Nephron (organoid): ENCODE data around the gene BRME1.

Source experiments
- H3K27ac Mint-ChIP-seq, 3 experiments: 2 replicates each; pipeline ENCODE4 v1.8.0; 2020; ENCODE audit warnings: mixed read lengths in 3 of 3, mild to moderate bottlenecking in 2 of 3, moderate library complexity in 1 of 3
- H3K27me3 Mint-ChIP-seq: 2 replicates; pipeline ENCODE4 v1.8.0; 2021; ENCODE audit warnings: low read depth, mild to moderate bottlenecking, moderate library complexity, mixed read lengths
- H3K36me3 Mint-ChIP-seq: 2 replicates; pipeline ENCODE4 v1.8.0; 2020; ENCODE audit warnings: low read depth, mixed read lengths
- H3K4me1 Mint-ChIP-seq: 2 replicates; pipeline ENCODE4 v1.8.0; 2020; ENCODE audit warnings: mixed read lengths
- H3K4me3 Mint-ChIP-seq, 3 experiments: 2 replicates each; pipeline ENCODE4 v1.8.0; 2020; ENCODE audit warnings: mild to moderate bottlenecking in 3 of 3, mixed read lengths in 3 of 3, moderate library complexity in 2 of 3
- H3K9me3 Mint-ChIP-seq: 2 replicates; pipeline ENCODE4 v1.8.0; 2020; ENCODE audit warnings: mixed read lengths
- TF ChIP-seq, protein P1 (sequence below), 3 experiments: fragments of 200-600 bp; sonication (generic); IDR thresholded peaks; one replicate each; pipeline ENCODE4 v1.5.0; 2021; ENCODE audit warnings: antibody characterized with exemption in 3 of 3; ENCODE audit not compliant: unreplicated experiment in 3 of 3

Gene BRME1

DNA sequence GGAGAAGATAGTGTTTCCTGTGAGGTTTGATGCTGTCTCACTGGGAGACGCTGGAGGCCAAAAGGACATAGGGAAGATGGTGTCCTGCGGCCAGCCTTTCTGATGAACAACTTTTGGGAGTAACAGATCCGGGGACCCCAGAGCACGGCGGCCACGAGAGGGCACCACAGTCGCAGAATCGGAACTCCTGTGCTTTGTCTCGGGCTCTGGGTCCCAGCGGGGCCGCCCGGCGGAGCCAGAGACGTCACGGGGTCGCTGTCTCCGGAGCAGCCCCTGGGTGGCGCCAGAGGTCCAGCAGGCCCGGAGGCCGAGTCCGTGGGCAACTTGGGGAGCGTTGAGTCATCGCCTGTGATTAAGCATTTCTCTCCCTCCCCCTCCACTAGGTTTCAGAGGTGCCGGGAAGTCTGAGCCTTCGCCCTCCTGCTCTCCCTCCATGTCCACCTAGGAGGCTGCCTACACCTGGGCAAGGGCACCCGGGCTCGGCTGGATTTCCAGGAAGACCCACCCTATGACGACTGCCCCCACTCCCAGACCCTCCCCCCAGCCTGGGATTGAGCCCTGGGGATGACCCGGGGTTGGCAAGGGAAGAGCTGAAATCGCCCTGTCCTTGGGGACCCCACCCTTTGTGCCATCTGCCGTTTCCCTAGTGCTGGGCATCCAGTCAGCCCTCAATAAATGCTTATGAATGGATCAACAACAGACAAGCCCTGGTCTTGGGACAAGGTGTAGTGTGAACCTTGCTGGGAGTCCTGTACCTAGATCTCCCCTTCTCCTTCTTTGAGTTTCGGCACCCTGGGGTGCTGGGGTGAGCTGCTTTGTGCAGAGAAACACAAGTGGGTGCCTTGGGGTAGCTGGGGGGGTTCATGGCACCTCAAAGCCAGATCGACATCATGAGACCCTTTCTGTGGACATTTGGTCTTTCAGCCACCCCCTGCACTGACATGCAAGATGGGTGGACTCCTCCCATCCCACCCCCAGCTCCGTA, 25.6 kb downstream of the BRME1 start:
- Mint-ChIP-seq H3K4me1 (peaks cover 34% of the 10 kb centered on the region), H3K36me3 (no peaks in the 10 kb centered on the region), H3K27ac (peak overlapping the region; percentile 95 to 98 (median 95)), H3K9me3 (no peaks in the 10 kb centered on the region), H3K4me3 (peak overlapping the region; percentile 37 to 56 (median 39)), H3K27me3 (no peaks in the 10 kb centered on the region)
- TF ChIP-seq, protein P1, sequence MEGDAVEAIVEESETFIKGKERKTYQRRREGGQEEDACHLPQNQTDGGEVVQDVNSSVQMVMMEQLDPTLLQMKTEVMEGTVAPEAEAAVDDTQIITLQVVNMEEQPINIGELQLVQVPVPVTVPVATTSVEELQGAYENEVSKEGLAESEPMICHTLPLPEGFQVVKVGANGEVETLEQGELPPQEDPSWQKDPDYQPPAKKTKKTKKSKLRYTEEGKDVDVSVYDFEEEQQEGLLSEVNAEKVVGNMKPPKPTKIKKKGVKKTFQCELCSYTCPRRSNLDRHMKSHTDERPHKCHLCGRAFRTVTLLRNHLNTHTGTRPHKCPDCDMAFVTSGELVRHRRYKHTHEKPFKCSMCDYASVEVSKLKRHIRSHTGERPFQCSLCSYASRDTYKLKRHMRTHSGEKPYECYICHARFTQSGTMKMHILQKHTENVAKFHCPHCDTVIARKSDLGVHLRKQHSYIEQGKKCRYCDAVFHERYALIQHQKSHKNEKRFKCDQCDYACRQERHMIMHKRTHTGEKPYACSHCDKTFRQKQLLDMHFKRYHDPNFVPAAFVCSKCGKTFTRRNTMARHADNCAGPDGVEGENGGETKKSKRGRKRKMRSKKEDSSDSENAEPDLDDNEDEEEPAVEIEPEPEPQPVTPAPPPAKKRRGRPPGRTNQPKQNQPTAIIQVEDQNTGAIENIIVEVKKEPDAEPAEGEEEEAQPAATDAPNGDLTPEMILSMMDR (IDR thresholded peaks at IDR 0.05; ENCODE audit: unreplicated experiment in 3 of 3): peak; percentile 97 to 99 (median 98)

DNA sequence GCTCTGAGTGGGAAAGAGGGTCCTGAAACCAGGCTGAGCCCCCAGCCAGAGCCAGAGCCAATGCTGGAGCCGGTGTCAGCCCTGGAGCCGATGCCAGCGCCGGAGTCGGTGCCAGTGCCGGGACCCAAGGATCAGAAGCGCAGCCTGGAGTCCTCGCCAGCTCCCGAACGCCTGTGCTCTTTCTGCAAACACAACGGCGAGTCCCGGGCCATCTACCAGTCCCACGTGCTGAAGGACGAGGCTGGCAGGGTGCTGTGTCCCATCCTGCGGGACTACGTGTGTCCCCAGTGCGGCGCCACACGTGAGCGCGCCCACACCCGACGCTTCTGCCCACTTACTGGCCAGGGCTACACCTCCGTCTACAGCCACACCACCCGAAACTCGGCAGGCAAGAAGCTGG, 28.6 kb downstream of the BRME1 start:
- H3K4me3 Mint-ChIP-seq: no peak overlapping the region
- H3K36me3 Mint-ChIP-seq: no peaks in the 10 kb centered on the region
- H3K27me3 Mint-ChIP-seq: no peaks in the 10 kb centered on the region
- H3K9me3 Mint-ChIP-seq: no peaks in the 10 kb centered on the region
- TF ChIP-seq, protein P1 (IDR thresholded peaks at IDR 0.05; ENCODE audit: unreplicated experiment in 3 of 3): no peak
- H3K27ac Mint-ChIP-seq: no peak overlapping the region
- H3K4me1 Mint-ChIP-seq: peaks cover 36% of the 10 kb centered on the region

DNA sequence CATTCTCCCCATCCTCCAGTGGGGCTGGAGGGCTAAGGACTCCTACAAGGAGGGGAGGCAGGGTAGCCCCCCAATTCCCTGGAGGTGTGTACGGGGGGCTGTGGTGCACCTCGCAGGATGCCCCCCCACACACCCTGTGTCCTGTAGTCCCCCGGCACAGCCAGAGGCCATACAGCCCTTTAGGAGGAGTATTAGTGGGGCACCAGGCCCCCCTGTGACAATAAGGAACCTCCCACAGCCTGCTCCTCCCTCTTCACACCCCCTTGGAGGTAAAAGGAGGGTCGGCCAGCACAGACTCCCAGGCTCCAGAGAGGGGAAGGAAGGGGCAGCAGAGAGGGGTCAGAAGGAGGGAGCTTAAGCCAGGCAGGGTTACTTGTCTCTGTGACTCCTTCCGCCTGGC, 29.1 kb downstream of the BRME1 start, which contains the start of gene NANOS3:
TSS of gene NANOS3 (plus strand) at position 301 of the 400 bp plus-strand sequence. CDS start 115 bp downstream, outside the sequence.
- TF ChIP-seq, protein P1 (IDR thresholded peaks at IDR 0.05; ENCODE audit: unreplicated experiment in 3 of 3): no peak
- Mint-ChIP-seq H3K36me3 (no peaks in the 10 kb centered on the region), H3K27ac (no peak within 1 kb of the TSS), H3K4me3 (no peak within 1 kb of the TSS), H3K9me3 (no peaks in the 10 kb centered on the region), H3K4me1 (peaks cover 32% of the 10 kb centered on the region), H3K27me3 (no peaks in the 10 kb centered on the region)

DNA sequence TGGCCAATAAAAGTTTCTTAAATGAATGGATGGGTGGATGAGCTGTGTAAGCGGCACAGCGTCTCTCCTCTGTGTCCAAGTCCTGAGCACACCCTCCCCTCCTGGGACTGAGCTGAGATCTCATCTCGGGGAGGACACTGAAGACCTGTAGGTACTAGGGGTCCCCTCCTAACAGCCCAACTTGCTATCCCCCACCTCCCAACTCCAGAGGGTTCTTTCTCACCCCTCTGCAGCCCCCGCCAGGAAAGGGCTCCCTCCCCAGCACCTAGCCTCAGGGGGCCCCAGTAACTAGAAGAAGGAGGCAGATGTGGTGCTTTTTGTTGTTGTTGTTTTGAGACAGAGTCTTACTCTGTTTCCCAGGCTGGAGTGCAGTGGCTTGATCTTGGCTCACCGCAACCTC, 30.1 kb downstream of the BRME1 start:
- no peaks in the 10 kb centered on the region for H3K27me3 Mint-ChIP-seq
- no peak overlapping the region for H3K4me3 Mint-ChIP-seq
- no peaks in the 10 kb centered on the region for H3K9me3 Mint-ChIP-seq
- peaks cover 30% of the 10 kb centered on the region for H3K4me1 Mint-ChIP-seq
- TF ChIP-seq, protein P1 (IDR thresholded peaks at IDR 0.05; ENCODE audit: unreplicated experiment in 3 of 3): no peak
- no peak overlapping the region for H3K27ac Mint-ChIP-seq
- H3K36me3 Mint-ChIP-seq: no peaks in the 10 kb centered on the region

DNA sequence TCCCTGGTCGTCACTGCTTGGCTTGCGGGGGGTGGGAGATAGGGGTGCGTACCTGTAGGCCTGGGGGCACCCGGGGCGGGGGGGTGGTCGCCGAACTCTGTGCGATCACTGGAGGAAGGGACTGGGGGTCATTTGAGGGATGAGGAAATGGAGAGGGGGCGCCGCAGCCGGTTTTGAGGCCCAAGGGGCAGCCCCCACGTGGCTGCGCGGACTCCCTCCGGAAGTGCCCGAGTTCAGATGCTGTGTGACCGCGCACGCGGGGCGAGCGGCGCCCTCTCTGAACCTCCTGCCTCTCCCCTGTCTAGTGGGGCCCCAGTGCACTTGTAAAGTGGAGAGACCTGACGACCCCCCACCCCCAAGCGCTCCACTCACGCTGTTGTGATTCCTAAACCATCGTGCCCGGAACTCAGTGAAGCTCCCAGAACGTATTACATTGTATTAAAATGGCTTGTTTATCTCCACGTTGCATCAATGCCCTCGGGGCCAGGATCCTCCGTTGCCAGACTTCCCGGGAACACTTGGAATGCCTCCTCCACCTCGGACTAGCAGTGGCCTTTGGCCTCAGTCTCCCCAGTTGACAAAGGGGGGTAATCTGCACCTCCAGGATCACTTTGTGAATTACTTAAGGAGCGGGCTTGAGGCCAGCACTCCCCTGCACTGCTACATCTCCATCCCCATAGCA, 31.9 kb downstream of the BRME1 start:
- no peaks in the 10 kb centered on the region for H3K27me3 Mint-ChIP-seq
- peak overlapping the region; percentile 59 to 81 (median 64) for H3K4me3 Mint-ChIP-seq
- H3K9me3 Mint-ChIP-seq: no peaks in the 10 kb centered on the region
- H3K36me3 Mint-ChIP-seq: no peaks in the 10 kb centered on the region
- TF ChIP-seq, protein P1 (IDR thresholded peaks at IDR 0.05; ENCODE audit: unreplicated experiment in 3 of 3): no peak
- peak overlapping the region; percentile 69 to 84 (median 69) for H3K27ac Mint-ChIP-seq
- H3K4me1 Mint-ChIP-seq: peaks cover 36% of the 10 kb centered on the region
